Measurements from ENCODE around the gene IL18R1. TPM values are rescaled to one million over a fixed set of nuclear protein-coding genes. Genes with fewer than 3 reads are reported as not detected.

Gene IL18R1
- total and polyA plus RNA-seq, 2 donors (not counting 3 experiments of a cell fraction or from before 2014, with no cell fraction given): 2.9 to 3.6 TPM

DNA sequence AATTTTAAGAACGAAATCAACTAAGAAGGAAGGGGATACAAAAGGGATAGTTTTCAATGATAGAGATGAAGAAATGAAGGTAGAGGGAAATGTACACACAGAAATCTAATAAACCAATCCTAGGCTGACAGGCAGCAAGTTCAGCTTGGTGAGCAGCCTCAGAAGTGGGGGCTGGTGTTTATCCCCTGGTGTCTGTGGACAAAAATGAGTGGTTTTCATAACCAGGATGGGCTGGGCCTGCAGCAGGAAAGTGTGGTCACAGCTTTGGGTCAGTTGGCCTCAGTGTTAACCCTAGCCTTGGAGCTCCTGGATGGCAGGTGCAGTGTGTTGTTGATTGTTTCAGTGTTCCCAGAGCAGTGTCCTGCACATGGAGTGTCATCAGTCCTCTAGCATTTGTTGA lies 14.3 kb downstream of the IL18R1 start:
- FAIRE-seq: no peak
- intact Hi-C loops (cut with micrococcal nuclease) (no loop called here), dilution Hi-C loops (cut with MboI; ENCODE audit: extremely low pct_ligation_motif_present, low sequenced_read_pairs) (no loop called here)
- DNase-seq (ENCODE audit: low read depth, low spot score): no peak
- Histone ChIP-seq H3K9me3 (replicated peaks; ENCODE audit: control insufficient read depth, insufficient read depth, low read length) (peaks cover 3% of the 10 kb centered on the region), H4K20me1 (replicated peaks; ENCODE audit: control insufficient read depth, extremely low read depth, insufficient read depth, low read length) (no peaks in the 10 kb centered on the region), H3K9me1 (replicated peaks; ENCODE audit: control insufficient read depth, extremely low read depth, insufficient read depth, low read length) (no peaks in the 10 kb centered on the region), H3K4me3 (replicated peaks in 1 of 3; ENCODE audit: insufficient read depth in 1 of 3, low read depth in 1 of 3, low read length in 3 of 3) (no peak overlapping the region), H3K4me1 (ENCODE audit: control insufficient read depth, extremely low read depth, insufficient read depth, low read length) (no peaks in the 10 kb centered on the region), H3K27me3 (ENCODE audit: control insufficient read depth in 2 of 2, insufficient read depth in 2 of 2, low read length in 2 of 2) (no peaks in the 10 kb centered on the region), H2AFZ (ENCODE audit: low read depth, low read length) (no peak overlapping the region), H3K9ac (replicated peaks; ENCODE audit: extremely low read depth, insufficient read depth, low read length) (no peak overlapping the region), H3K4me2 (ENCODE audit: insufficient read depth, low read length) (no peak overlapping the region), H3K27ac (ENCODE audit: insufficient read depth, low read depth, low read length) (no peak overlapping the region), H3K79me2 (ENCODE audit: control insufficient read depth, insufficient read depth, low read length) (no peaks in the 10 kb centered on the region), H3K36me3 (ENCODE audit: control insufficient read depth in 2 of 2, extremely low read depth in 1 of 2, insufficient read depth in 2 of 2, low read length in 2 of 2) (peaks cover 0 to 2% of the 10 kb centered on the region in 2 experiments)
- CTCF ChIA-PET: interaction anchor here (0.6 kb wide), 1 partner anchor 14 kb away, joined by 3 read pairs; no protein-coding TSS in a partner anchor
- BruUV-seq (replicated peaks): no TSS peak
- POLR2A ChIA-PET: no interaction called here
- TF ChIP-seq MYC (IDR thresholded peaks at IDR 0.05; ENCODE audit: low read depth, low read length) (no peak), JUN (IDR thresholded peaks at IDR 0.05; ENCODE audit: borderline replicate concordance, insufficient read depth, insufficient read length, low read depth) (no peak), POLR2AphosphoS5 (IDR thresholded peaks at IDR 0.05; ENCODE audit: insufficient read depth, low read depth, low read length) (no peak), POLR2A (IDR thresholded peaks at IDR 0.05; ENCODE audit: low read depth, low read length) (no peak), GATA2 (IDR thresholded peaks at IDR 0.05; ENCODE audit: insufficient read depth, insufficient read length, low read depth, low read length) (no peak), FOS (IDR thresholded peaks at IDR 0.05; ENCODE audit: borderline replicate concordance, insufficient read depth, low read length) (no peak), EZH2 (IDR thresholded peaks at IDR 0.05; ENCODE audit: borderline replicate concordance, low read depth, low read length, severe bottlenecking) (no peak)
- TF ChIP-seq, protein P1, sequence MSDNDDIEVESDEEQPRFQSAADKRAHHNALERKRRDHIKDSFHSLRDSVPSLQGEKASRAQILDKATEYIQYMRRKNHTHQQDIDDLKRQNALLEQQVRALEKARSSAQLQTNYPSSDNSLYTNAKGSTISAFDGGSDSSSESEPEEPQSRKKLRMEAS (IDR thresholded peaks at IDR 0.05; ENCODE audit: insufficient read depth, insufficient read length): no peak
- TF ChIP-seq, protein P2, sequence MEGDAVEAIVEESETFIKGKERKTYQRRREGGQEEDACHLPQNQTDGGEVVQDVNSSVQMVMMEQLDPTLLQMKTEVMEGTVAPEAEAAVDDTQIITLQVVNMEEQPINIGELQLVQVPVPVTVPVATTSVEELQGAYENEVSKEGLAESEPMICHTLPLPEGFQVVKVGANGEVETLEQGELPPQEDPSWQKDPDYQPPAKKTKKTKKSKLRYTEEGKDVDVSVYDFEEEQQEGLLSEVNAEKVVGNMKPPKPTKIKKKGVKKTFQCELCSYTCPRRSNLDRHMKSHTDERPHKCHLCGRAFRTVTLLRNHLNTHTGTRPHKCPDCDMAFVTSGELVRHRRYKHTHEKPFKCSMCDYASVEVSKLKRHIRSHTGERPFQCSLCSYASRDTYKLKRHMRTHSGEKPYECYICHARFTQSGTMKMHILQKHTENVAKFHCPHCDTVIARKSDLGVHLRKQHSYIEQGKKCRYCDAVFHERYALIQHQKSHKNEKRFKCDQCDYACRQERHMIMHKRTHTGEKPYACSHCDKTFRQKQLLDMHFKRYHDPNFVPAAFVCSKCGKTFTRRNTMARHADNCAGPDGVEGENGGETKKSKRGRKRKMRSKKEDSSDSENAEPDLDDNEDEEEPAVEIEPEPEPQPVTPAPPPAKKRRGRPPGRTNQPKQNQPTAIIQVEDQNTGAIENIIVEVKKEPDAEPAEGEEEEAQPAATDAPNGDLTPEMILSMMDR (IDR thresholded peaks at IDR 0.05; ENCODE audit: extremely low read depth in 1 of 2, insufficient read depth in 1 of 2, low read depth in 1 of 2, low read length in 2 of 2): no peak

Data from endothelial cell of umbilical vein (primary cell).